Progenitor cell of endocrine pancreas (in vitro differentiated cells): ENCODE measurements around the gene TRAF4. TPM values are rescaled to one million over a fixed set of nuclear protein-coding genes. Genes with fewer than 3 reads are reported as not detected.
"Not testable (repeated sequence)": the region's sequence is repeated elsewhere in the genome, so short reads cannot be mapped to it uniquely, and the experiment has no call there.

Experiments used
- DNase-seq: peaks from one replicate; pipeline ENCODE4 v3.0.0; 2021; ENCODE audit warnings: low spot score; ENCODE audit not compliant: unreplicated experiment
- H3K27ac Mint-ChIP-seq: 2 replicates; pipeline ENCODE4 v1.8.0; 2021; ENCODE audit warnings: mild to moderate bottlenecking, moderate library complexity, mixed read lengths
- H3K27me3 Mint-ChIP-seq: 2 replicates; pipeline ENCODE4 v1.8.0; 2021; ENCODE audit warnings: mixed read lengths
- H3K36me3 Mint-ChIP-seq: 2 replicates; pipeline ENCODE4 v1.8.0; 2022; ENCODE audit warnings: mixed read lengths; ENCODE audit not compliant: insufficient read depth
- H3K4me1 Mint-ChIP-seq: 2 replicates; pipeline ENCODE4 v1.8.0; 2021; ENCODE audit warnings: low read depth, mixed read lengths
- H3K4me3 Mint-ChIP-seq: 2 replicates; pipeline ENCODE4 v1.8.0; 2021; ENCODE audit warnings: low read depth, mild to moderate bottlenecking, moderate library complexity, mixed read lengths
- H3K9me3 Mint-ChIP-seq: 2 replicates; pipeline ENCODE4 v1.8.0; 2021; ENCODE audit warnings: low read depth, mixed read lengths
- total RNA-seq: library from RNA; stranded (reverse); gene quantifications from 2 replicates; pipeline ENCODE4 v1.2.1, GENCODE V29; 2021
- TF ChIP-seq, protein P1 (sequence below): fragments of 200-600 bp; sonication (generic); IDR thresholded peaks from one replicate; pipeline ENCODE4 v1.5.0; 2021; ENCODE audit warnings: antibody characterized with exemption, mild to moderate bottlenecking; ENCODE audit not compliant: unreplicated experiment

The TRAF4 gene
- total RNA-seq, 1 donor from 2014 or later, result 260 TPM

- no peak for DNase-seq
- peaks cover 32% of the 10 kb centered on the region for H3K36me3 Mint-ChIP-seq
- TF ChIP-seq, protein P1, sequence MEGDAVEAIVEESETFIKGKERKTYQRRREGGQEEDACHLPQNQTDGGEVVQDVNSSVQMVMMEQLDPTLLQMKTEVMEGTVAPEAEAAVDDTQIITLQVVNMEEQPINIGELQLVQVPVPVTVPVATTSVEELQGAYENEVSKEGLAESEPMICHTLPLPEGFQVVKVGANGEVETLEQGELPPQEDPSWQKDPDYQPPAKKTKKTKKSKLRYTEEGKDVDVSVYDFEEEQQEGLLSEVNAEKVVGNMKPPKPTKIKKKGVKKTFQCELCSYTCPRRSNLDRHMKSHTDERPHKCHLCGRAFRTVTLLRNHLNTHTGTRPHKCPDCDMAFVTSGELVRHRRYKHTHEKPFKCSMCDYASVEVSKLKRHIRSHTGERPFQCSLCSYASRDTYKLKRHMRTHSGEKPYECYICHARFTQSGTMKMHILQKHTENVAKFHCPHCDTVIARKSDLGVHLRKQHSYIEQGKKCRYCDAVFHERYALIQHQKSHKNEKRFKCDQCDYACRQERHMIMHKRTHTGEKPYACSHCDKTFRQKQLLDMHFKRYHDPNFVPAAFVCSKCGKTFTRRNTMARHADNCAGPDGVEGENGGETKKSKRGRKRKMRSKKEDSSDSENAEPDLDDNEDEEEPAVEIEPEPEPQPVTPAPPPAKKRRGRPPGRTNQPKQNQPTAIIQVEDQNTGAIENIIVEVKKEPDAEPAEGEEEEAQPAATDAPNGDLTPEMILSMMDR, result peak; percentile 24
- H3K27ac Mint-ChIP-seq, result peak overlapping the region; percentile 99
- H3K9me3 Mint-ChIP-seq, result no peaks in the 10 kb centered on the region
- H3K27me3 Mint-ChIP-seq, result no peaks in the 10 kb centered on the region
- peaks cover 56% of the 10 kb centered on the region for H3K4me1 Mint-ChIP-seq
- peak overlapping the region; percentile 99 for H3K4me3 Mint-ChIP-seq
Observed at GRCh38 chr17:28720247-28720996, 23.4 kb upstream of the TRAF4 start.

GRCh38 chr17:28720997-28721329 lies 22.8 kb upstream of the TRAF4 start:
- Mint-ChIP-seq H3K27ac (peak overlapping the region; percentile 99), H3K4me1 (peaks cover 56% of the 10 kb centered on the region), H3K36me3 (peaks cover 30% of the 10 kb centered on the region), H3K4me3 (peak overlapping the region; percentile 99)
- not testable (repeated sequence) for H3K9me3 Mint-ChIP-seq, DNase-seq, H3K27me3 Mint-ChIP-seq

GRCh38 chr17:28722417-28723158 lies 21.2 kb upstream of the TRAF4 start:
- Mint-ChIP-seq H3K4me1 (peaks cover 55% of the 10 kb centered on the region), H3K9me3 (no peaks in the 10 kb centered on the region), H3K4me3 (peak overlapping the region; percentile 99), H3K27ac (peak overlapping the region; percentile 59), H3K36me3 (peaks cover 30% of the 10 kb centered on the region), H3K27me3 (no peaks in the 10 kb centered on the region)
- TF ChIP-seq, protein P1, result no peak
- DNase-seq, result no peak

GRCh38 chr17:28723159-28723835 lies 20.5 kb upstream of the TRAF4 start:
- H3K4me1 Mint-ChIP-seq, result peaks cover 54% of the 10 kb centered on the region
- TF ChIP-seq, protein P1, result no peak
- H3K9me3 Mint-ChIP-seq, result no peaks in the 10 kb centered on the region
- H3K36me3 Mint-ChIP-seq, result peaks cover 30% of the 10 kb centered on the region
- no peak for DNase-seq
- no peak overlapping the region for H3K4me3 Mint-ChIP-seq
- no peaks in the 10 kb centered on the region for H3K27me3 Mint-ChIP-seq
- peak overlapping the region; percentile 35 for H3K27ac Mint-ChIP-seq

DNA sequence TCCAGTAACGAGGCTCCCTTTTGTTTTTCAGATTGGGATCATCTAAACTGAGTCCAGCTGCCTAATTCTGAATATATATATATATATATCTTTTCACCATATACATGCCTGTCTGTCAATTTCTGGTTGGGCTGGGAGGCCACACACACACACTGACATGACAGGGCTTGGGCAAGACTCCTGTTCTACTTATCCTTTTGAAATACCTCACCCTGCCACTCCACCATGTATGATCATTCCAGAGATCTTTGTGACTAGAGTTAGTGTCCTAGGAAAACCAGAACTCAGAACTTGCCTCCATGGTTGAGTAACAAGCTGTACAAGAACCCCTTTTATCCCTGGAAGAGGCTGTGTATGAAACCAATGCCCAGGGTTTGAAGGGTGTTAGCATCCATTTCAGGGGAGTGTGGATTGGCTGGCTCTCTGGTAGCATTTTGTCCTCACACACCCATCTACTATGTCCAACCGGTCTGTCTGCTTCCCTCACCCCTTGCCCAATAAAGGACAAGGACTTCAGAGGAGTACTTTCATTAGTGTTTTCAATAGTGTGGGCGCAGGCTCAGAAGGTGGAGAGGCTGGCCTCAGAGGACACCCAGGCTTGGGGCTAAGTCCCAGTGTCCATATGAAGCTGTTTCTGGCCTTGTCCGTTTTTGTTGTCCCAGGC lies 19.8 kb upstream of the TRAF4 start:
- Mint-ChIP-seq H3K27ac (peak overlapping the region; percentile 97), H3K36me3 (peaks cover 30% of the 10 kb centered on the region), H3K4me1 (peaks cover 52% of the 10 kb centered on the region)

More for the DNA sequence above, 19.8 kb upstream of the TRAF4 start:
- not testable (repeated sequence) for DNase-seq, H3K9me3 Mint-ChIP-seq, H3K27me3 Mint-ChIP-seq
- H3K4me3 Mint-ChIP-seq, result peak overlapping the region; percentile 85
